HG03066 (cell line): ENCODE results near the gene DUSP15.
"Not testable (repeated sequence)": the region's sequence is repeated elsewhere in the genome, so short reads cannot be mapped to it uniquely, and the experiment has no call there.

ENCODE experiments used
- ATAC-seq: cut with Tn5 transposase; IDR thresholded peaks from one replicate; pipeline ENCODE4 v1.9.1; 2021; ENCODE audit warnings: low read depth; ENCODE audit not compliant: unreplicated experiment

DUSP15 gene

DNA sequence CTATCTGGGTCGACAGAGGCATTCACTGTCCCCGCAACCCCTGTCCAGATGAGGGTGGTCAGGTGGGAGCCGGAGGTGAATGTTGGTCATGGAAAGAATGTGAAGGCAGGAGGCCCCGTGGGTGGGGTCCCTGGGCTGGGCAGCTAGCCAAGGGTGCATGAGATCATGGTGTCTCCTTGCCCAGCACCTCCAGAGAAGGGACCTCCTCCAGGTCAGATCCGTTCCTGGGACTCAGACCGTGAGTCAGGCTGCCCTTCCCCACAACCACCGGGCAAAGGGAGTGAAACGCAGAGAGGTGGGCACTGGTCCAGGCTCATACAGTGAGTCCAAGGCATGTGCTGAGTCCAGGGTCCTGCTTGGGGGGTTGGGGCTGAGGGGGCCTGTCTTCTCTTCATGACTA, 28.4 kb downstream of the DUSP15 start:
- ATAC-seq = no peak

DNA sequence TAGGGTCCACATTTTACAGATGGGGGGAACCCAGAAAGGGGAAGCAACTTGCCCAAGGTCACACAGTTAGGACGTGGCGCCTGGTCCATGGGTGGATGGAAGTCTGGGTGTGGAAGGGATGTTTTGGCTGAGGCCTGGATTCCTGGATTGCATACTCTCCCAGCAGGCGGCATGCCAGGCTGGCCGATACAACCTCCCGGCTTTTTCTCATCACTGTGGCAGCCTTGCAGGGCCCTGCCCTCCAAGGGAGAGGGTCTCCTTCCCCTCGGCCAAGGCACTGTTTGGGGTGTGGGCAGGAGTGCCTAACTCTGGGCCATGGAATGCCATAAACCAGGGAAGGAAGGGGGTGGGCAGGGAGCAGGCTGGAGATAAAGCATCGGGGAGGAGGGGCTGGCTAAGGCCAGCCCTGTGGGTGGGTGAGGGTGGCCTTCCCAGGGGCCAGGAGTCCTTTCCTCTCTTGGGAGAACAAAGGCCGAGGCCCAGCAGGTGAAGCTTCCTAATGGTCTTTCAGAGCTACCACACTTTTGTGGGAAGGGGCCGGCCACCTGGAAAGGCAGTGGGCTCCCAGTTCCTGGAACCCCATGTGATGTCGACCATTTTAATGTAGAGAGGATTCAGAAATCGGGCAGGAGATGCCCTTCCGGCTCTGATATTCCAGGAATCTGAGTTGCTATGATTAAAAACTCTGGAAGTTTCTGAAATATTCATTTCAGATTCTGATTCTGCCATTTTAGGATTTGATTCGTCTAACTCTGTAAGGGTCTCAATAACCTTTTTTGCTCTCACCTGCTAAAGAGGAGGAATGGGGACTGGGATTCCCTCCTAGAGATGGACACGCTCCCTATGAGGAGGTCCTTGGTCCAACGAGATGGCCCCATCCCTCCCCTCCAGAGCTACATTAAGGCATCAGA, 29.2 kb downstream of the DUSP15 start:
- no peak for ATAC-seq

GRCh38 chr20:31839782-31840487, 30.4 kb downstream of the DUSP15 start:
- ATAC-seq = no peak

DNA sequence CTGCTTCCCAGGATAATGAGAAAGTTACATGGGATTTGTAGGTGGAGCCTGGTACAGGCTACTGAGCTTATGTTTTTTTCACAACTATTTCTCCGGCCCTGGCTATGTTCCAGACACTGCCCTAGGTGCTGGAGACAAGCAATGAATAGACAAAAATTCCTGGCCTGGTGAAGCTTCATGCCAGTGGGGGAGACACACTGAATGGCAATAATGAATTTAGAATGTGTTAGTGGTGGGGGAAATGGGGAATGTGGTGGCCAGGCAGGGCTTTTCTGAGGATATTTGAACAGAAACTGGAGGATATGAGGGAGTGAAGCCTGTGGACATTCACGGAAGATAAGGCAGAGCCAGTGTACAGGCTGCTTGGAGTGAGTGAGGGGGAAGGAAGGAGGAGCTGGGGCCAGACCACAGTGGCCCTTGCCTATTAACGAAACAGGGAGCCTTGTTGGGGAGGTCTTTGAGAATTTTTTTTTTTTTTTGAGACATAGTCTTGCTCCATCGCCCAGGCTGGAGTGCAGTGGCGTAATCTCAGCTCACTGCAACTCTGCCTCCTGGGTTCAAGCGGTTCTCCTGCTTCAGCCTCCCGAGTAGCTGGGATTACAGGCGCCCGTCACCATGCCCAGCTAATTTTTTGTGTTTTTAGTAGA, 31.6 kb downstream of the DUSP15 start:
- ATAC-seq = no peak

- ATAC-seq = no peak
Observed at GRCh38 chr20:31837896-31838397, 32.4 kb downstream of the DUSP15 start.

- ATAC-seq = no peak
Observed at GRCh38 chr20:31836853-31837608, 33.3 kb downstream of the DUSP15 start.

DNA sequence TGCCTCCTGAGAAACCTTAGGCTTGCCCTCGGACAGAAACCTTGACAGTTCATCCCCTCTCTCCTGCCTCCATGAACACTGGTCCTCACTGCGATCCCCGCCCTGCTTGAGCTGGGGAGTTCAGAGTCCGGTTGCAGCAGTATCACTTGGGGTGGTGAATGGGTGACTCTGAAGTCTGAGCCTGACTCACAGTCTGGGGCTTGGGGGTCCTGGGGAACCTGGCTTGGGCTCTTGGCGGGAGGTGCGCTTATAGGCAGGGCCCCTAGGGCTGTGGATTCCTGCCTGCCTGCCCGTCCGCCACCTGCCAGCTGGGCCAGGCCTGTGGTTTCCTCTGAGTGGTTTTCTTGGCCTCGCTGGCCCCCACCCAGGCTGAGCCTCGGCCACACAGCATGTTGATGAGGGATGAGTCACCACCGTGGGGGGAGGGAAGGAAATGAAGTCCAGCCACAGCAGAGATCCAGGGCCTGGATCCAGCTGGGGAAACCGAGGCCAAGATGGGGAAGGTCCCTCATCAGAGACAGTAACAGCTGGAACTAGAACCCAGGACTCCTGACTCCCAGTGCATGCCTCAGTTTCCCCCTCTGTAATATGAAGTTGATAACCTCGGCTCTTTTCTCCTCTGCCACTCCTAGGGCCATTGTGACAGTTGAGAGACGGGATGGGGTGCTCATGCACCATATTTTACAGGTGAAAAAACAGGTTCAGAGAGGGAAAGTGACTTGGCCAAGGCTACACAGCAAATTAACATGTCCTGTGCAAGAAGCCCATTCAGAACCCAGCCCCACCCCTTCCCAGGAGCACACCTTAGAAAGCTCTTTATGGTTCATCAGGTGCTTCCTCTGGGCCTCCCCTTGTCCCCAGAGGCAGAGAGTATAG, 34.1 kb downstream of the DUSP15 start:
- peak; percentile 69 for ATAC-seq

DNA sequence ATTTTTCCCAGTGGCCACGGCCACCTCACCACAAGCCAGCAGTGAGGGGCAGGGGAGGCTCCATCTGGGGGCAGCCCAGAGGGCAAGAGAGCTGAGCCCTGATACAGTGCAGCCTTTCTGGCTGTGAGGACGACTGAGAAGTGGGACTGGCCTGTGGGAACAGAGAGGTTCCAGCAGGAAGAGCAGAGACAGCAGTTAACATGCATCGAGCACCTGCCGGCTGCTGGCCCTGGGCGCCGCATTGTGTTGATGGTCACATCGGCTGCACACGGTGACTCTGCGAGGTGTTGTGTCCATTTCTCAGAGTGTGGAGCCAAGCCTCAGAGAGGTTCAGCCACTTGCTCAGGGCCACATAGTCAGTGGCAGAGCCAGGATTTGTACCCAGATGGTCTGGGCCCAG, 34.8 kb downstream of the DUSP15 start:
- no peak for ATAC-seq

- no peak for ATAC-seq
Observed at GRCh38 chr20:31833931-31834521, 36.3 kb downstream of the DUSP15 start.

DNA sequence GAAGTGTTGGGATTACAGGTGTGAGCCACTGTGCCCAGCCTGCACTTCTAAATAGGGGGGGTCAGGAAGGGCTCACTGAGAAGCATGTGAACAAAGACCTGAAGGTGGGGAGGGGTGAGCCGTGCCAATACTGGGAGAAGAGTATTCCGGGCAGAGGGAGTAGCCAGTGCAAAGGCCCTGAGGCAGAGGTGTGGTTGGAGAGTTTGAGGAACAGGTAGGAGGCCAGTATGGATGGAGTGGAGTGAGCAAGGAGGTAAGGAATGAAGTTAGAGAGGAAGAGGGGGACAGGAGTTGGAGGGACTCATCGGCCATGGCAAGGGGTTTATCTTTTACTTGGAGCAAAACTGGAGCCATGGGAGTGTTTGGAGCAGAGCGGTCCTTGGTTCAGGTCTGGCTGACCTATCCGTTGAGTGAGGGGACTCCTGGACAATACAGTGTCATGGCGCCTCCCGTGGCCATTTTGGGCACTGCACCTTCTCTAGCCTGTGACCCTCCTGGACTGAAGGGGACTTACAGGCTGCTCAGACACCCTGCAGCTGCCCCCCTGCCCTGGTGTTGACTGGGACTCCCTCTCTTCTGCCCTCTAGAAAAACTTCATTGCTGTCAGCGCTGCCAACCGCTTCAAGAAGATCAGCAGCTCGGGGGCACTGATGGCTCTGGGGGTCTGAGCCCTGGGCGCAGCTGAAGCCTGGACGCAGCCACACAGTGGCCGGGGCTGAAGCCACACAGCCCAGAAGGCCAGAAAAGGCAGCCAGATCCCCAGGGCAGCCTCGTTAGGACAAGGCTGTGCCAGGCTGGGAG, 37.0 kb downstream of the DUSP15 start:
- ATAC-seq = no peak

GRCh38 chr20:31831771-31832306, 38.5 kb downstream of the DUSP15 start:
- ATAC-seq = no peak

- no peak for ATAC-seq
Observed at GRCh38 chr20:31831211-31831610, 39.1 kb downstream of the DUSP15 start.

DNA sequence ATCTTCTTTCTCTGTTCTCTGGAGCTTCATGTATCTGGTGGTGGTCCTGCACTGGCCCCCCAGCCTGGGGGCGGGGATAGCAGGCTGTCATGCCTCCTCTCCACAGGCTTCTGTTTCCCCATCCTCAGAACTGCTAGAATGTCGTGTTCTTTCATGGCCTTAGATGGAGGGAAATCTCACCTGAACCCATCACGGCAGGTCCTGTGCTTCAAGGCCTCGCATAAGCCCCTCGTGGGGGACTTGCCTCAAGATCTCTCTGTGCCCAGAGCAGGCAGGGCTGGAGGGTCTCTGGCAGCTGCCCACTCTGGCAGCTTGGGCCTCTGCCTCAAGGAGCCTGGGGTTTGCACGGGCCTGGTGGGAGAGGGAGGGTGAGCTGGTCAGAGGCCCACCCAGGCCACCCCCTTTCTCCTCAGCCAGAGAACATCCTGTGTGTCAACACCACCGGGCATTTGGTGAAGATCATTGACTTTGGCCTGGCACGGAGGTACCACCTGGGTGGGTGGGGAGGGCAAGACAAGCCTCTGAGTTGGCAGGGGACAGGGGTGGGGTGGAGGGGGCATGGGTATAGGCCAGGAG, 39.8 kb downstream of the DUSP15 start:
- ATAC-seq = no peak

- ATAC-seq = no peak
Observed at GRCh38 chr20:31829731-31830130, 40.6 kb downstream of the DUSP15 start.

DNA sequence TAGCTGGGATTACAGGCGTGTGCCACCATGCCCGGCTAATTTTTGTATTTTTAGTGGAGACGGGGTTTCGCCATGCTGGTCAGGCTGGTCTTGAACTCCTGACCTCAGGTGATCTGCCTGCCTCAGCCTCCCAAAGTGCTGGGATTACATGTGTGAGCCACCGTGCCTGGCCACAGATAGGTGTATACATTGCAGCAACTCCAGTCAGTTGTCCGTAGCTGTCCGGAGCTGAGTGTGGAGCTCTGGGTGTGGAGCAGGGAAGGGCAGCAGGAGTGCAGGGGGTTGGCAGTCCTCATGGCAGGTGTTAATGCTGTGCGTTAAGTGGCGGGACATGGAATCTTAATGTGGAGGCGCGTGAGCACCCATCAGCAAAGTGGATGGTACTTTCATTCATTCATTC, 42.3 kb downstream of the DUSP15 start:
- ATAC-seq = not testable (repeated sequence)

- no peak for ATAC-seq
Observed at GRCh38 chr20:31827059-31827458, 43.3 kb downstream of the DUSP15 start.

DNA sequence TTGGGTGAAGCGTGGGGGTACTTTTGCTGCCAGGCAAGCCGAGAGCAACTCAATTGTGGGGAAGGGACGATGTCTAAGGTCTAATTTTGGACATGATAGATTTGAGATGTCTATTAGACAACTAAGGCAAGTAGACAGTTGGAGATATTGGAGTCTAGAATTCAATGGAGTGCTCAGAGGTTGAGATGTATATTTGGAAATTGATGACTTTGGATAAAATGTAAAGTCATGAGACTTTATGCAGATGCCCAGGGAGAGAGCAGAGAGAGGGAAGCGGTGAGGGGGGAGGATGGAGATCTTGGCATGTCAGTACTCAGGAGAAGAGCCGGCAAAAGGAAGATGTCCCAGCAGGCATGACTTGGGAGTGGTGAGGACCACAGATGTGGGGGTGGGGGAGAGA, 44.3 kb downstream of the DUSP15 start:
- ATAC-seq = no peak
